Mammary epithelial cell (primary cell): ENCODE results near the gene DZIP1.
A peak's percentile ranks its signal among the peaks of the same experiment; 100 is the strongest.

Experiments used
- EZH2 ChIP-seq: IDR thresholded peaks from 2 replicates; pipeline ENCODE4 v1.6.1; 2012; ENCODE audit warnings: low read length, inconsistent platforms, borderline replicate concordance
- TF ChIP-seq, protein P1 (sequence below), 2 donors: IDR thresholded peaks in 1 of 2; conservative IDR thresholded peaks in 1 of 2; 2 replicates each; pipeline ENCODE4 v1.5.1; 2011 to 2012; ENCODE audit warnings: inconsistent platforms in 2 of 2, low read length in 2 of 2, mild to moderate bottlenecking in 2 of 2, control low read depth in 1 of 2, low read depth in 1 of 2; ENCODE audit not compliant: insufficient read depth in 1 of 2; ENCODE audit errors: extremely low read depth in 1 of 2

DNA sequence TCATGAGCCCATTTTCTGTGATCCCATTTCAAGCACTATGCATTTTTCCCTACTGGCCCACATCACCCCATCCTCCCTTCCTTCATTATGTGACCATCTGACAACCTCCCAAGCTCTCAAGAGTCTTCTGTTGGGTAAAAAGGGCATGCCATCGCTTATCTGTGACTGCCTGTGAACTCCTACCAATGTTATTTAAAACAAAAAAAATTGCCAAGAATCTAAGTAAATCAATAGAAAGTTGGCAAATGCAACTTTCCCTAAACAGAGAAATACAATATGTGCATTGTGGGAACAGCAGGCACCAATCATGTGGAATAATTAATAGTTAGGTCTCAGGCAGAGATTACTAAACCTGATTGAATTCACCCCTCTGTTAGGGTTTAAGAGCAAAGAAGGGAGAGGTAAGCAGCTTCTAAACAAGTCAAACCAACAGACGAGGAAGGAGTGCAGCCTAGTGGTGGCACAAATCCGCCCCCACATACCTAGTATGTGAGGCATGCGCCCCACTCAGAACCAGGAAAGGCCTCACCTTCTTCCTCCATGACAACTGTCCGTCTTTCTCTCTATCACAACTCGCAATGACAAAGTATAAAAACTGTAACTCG is 29.8 kb downstream of the DZIP1 start:
- TF ChIP-seq, protein P1, sequence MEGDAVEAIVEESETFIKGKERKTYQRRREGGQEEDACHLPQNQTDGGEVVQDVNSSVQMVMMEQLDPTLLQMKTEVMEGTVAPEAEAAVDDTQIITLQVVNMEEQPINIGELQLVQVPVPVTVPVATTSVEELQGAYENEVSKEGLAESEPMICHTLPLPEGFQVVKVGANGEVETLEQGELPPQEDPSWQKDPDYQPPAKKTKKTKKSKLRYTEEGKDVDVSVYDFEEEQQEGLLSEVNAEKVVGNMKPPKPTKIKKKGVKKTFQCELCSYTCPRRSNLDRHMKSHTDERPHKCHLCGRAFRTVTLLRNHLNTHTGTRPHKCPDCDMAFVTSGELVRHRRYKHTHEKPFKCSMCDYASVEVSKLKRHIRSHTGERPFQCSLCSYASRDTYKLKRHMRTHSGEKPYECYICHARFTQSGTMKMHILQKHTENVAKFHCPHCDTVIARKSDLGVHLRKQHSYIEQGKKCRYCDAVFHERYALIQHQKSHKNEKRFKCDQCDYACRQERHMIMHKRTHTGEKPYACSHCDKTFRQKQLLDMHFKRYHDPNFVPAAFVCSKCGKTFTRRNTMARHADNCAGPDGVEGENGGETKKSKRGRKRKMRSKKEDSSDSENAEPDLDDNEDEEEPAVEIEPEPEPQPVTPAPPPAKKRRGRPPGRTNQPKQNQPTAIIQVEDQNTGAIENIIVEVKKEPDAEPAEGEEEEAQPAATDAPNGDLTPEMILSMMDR (conservative IDR thresholded peaks at IDR 0.05 in 1 of 2, IDR thresholded peaks at IDR 0.05 in 1 of 2; ENCODE audit: extremely low read depth in 1 of 2, insufficient read depth in 1 of 2, low read depth in 1 of 2, low read length in 2 of 2), result peak in 1 of 2 donors; percentile 29
- no peak for TF ChIP-seq EZH2
